DMS 273 (cell line): ENCODE data around the gene RAB6B.

Experiments
- DNase-seq: peaks from one replicate; lab custom pipeline; 2025; ENCODE audit not compliant: unreplicated experiment; lab: John Stamatoyannopoulos, UW

RAB6B gene

DNA sequence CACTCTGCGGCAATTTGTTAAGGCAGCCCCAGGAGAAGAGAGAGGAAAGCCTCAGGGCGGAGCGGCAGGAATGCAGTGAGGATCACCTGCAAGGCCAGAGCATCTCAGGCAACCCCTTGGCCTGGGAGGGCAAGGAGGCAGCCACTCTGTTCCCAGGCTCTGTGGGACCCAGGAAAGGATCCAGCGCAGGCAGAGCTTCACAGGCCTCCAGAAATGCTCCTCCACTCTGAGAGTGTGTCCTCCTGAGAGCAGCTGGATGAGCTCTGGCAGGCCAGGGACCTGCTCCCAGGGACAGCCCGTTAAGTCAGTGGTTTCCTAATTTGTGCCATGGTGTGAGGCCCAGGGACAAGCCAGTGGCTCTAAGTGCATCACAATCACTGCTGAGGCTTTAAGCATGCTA lies 35.2 kb downstream of the RAB6B start:
- DNase-seq = no peak

- DNase-seq = no peak
Measured at GRCh38 chr3:133859381-133860234, 36.1 kb downstream of the RAB6B start.

- DNase-seq = no peak
Measured at GRCh38 chr3:133857767-133858166, 37.9 kb downstream of the RAB6B start.

GRCh38 chr3:133856316-133856715 lies 39.4 kb downstream of the RAB6B start:
- no peak for DNase-seq

GRCh38 chr3:133855772-133856171 lies 39.9 kb downstream of the RAB6B start:
- DNase-seq = no peak

GRCh38 chr3:133855002-133855370 lies 40.7 kb downstream of the RAB6B start:
- DNase-seq = no peak

DNA sequence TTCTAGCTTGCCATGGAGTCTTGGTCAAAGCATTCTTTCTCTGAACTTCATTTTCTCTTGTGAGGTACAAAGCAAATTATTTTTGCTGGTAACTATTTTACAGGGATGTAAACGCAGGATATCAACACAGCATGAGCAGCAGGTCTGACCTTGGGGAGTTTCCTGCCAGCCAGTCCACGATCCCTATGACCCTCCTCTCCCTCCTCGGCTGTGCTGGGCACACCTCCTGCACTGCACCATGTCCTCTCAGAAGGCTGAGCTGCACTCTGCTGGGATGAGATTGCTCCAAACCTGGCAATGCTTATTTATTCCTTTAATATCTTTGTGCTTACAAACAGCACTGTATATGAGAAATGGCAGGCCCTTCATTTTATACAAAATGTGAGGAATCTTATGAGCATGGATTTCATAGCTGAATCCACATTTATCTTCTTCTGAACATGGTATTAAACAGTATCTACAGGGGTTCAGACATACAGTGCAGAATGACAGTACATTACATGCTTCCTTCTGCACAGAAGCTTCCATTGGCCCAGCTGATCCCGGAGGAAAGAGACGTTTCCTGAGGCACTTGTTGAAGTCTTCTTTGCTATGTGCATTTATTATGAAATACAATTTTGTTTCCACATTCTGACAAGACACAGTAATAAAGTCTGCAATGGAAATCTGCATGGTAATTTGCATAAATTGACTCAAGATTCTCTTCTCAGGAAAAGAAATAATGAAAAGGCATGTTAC lies 41.2 kb downstream of the RAB6B start:
- DNase-seq = no peak

GRCh38 chr3:133853925-133854227 lies 41.8 kb downstream of the RAB6B start:
- DNase-seq = no peak

- no peak for DNase-seq
Measured at GRCh38 chr3:133853063-133853924, 42.4 kb downstream of the RAB6B start.

DNA sequence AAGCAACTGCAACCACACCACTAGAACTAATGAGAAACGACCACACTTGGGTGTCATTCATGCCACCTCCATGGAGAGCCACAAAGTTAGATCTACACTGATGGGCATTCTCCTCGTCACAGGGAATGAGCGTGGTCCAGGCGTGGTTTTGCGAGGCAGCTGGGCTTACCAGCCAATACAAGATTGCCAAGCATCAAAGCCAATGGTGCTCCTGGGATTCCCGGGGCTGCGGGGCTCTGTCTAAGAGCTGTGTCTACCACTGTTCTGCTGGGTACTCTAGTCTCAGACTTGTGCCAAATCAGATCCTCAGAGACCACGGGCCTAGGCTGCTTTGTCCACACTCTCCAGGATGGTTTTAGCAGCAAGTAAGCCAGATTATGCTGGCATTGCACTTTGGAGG lies 43.8 kb downstream of the RAB6B start:
- no peak for DNase-seq

GRCh38 chr3:133851266-133851906 lies 44.3 kb downstream of the RAB6B start:
- DNase-seq = no peak

DNA sequence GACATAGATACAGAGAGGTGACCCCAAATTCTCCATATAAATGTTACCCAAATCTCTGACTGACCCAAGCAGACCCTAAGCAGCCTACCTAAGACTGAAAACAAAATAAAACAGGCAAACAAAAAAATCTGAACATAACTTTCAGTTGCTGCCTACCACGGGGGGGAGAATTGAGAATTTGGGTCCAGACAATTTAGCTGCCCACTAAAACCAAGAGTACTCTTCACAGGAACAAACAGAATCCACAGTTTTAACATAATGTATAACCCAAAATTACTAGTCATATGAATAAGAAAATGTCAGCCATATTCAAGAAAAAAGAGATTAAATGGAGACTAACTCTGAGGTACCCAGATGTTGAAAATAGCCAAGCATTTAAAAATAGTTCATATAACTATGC lies 45.6 kb downstream of the RAB6B start:
- no peak for DNase-seq

- DNase-seq = no peak
Measured at GRCh38 chr3:133849346-133849745, 46.3 kb downstream of the RAB6B start.

GRCh38 chr3:133845127-133845526 lies 50.6 kb downstream of the RAB6B start:
- no peak for DNase-seq

GRCh38 chr3:133843634-133844033 lies 52.0 kb downstream of the RAB6B start:
- no peak for DNase-seq

- no peak for DNase-seq
Measured at GRCh38 chr3:133842158-133842557, 53.5 kb downstream of the RAB6B start.

- DNase-seq = no peak
Measured at GRCh38 chr3:133841196-133841595, 54.5 kb downstream of the RAB6B start.

DNA sequence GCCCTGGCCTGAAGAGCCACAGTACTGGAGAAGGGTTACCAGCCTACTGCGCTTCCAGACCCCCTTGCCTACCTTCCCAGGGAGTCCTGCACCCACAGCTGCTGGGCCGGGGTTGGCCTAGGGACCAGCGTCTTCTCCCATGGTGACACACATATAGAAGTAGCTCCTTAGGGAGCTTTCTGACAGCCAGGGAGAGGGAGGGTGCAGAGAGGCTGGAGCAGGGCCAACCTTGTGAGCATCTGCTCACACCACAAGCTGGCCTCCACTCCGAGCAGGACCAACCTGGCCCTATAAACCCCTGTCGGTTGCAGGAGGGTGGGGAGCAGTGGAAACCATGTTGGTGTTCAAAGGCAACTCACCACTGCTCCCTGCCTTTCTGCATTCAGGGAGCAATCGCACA lies 54.9 kb downstream of the RAB6B start:
- peak; percentile 23 for DNase-seq

GRCh38 chr3:133840055-133840737 lies 55.5 kb downstream of the RAB6B start:
- DNase-seq = no peak

DNA sequence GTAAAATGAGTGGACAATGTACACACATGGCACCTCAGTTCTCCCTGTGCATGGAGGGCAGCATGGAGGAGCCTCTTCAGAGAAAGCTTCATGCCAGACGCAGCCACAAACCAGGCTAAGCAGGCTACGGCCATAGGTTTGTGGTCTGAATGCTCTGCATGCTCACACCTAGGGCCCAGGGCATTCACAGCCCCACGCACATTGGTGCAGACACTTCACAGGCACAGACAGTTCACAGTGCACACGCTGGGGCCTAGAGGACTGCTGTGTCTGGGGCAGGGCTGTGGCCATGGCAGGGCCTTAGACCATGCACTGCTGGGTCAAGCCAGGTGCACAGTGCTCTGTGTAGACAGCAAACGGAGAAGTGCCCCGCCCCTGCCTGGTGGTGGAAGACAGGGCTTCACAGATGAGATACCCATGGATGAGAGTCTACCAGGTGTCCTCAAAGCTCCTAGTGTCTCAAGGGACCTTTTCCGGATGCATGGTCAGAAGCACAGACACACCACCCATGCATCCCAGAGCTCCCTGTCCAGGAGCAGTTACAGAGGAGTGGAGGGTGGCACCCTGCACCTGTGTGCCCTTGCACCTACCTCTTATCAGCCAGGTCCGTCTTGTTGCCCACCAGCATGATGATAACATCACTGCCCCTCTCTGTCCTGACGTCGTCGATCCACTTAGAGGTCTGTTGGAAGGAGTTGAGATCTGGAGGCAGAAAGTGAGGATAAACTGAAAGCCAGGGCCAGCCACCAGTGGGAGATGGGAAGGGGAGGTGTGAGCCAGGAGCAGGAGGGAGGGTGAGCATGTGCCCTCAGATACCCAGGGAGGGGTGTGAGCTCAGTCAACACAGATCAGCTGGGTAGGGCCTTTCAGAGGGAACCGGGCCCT lies 56.5 kb downstream of the RAB6B start:
- no peak for DNase-seq
